H1 (cell line): ENCODE results near the gene IDH3A. TPM values are rescaled to one million over a fixed set of nuclear protein-coding genes. Genes with fewer than 3 reads are reported as not detected.

ENCODE experiments used
- CTCF ChIA-PET: fragments of 300-600 bp; sonication (Branson Sonifier 250); formaldehyde crosslinking; loops from one replicate; lab custom pipeline; 2021; ENCODE audit not compliant: partially characterized antibody; lab: Charles Lee
- POLR2A ChIA-PET: fragments of 300-600 bp; sonication (Branson Sonifier 250); formaldehyde crosslinking; loops from one replicate; lab custom pipeline; 2021; ENCODE audit warnings: inconsistent platforms; ENCODE audit not compliant: partially characterized antibody; lab: Charles Lee
- DNase-seq, 2 experiments: peaks; one replicate each; pipeline versions ENCODE4 v3.0.0 to v3.0.0-alpha.2; 2010 to 2022; ENCODE audit warnings: low spot score in 2 of 2, low read depth in 1 of 2, mixed read lengths in 1 of 2
- FAIRE-seq: peaks from 2 replicates; lab custom pipeline; 2011; peaks lifted over from hg19 to GRCh38; lab: Jason Lieb, UNC
- H2AFZ ChIP-seq: 2 replicates; pipeline ENCODE4 v1.8.1; 2012; ENCODE audit warnings: low read length, inconsistent platforms
- H2AK5ac ChIP-seq: 2 replicates; pipeline ENCODE4 v1.6.1; 2013; ENCODE audit warnings: low read depth, low read length
- H2BK120ac ChIP-seq: replicated peaks from 2 replicates; pipeline ENCODE3; 2013; ENCODE audit warnings: low read depth, low read length, inconsistent platforms
- H2BK12ac ChIP-seq: 2 replicates; pipeline ENCODE4 v1.6.1; 2013; ENCODE audit warnings: low read depth, low read length
- H2BK15ac ChIP-seq: 2 replicates; pipeline ENCODE4 v1.6.1; 2013; ENCODE audit warnings: low read length
- H2BK20ac ChIP-seq: 2 replicates; pipeline ENCODE4 v1.6.1; 2013; ENCODE audit warnings: low read length
- H2BK5ac ChIP-seq: 2 replicates; pipeline ENCODE4 v1.6.1; 2013; ENCODE audit warnings: low read depth, low read length
- H3K14ac ChIP-seq: 2 replicates; pipeline ENCODE4 v1.6.1; 2013; ENCODE audit warnings: inconsistent platforms; ENCODE audit not compliant: insufficient read length
- H3K18ac ChIP-seq: 2 replicates; pipeline ENCODE4 v1.6.1; 2013; ENCODE audit warnings: low read length; ENCODE audit errors: extremely low read depth
- H3K23ac ChIP-seq: 2 replicates; pipeline ENCODE4 v1.6.1; 2013; ENCODE audit warnings: inconsistent platforms; ENCODE audit not compliant: insufficient read length
- H3K23me2 ChIP-seq: 2 replicates; pipeline ENCODE4 v1.6.1; 2013; ENCODE audit warnings: low read depth, low read length
- H3K27ac ChIP-seq: 2 replicates; pipeline ENCODE4 v1.6.1; 2011; ENCODE audit warnings: low read depth, low read length, inconsistent platforms
- H3K27me3 ChIP-seq, 4 experiments: replicated peaks in 1 of 4; 1 replicate in 1 of 4; 2 replicates in 3 of 4; pipeline versions ENCODE4 v1.6.1 to v1.8.1; 2011 to 2013; ENCODE audit warnings: low read length in 3 of 4, mild to moderate bottlenecking in 3 of 4, inconsistent platforms in 2 of 4, mixed read lengths in 2 of 4, moderate library complexity in 1 of 4; ENCODE audit not compliant: control insufficient read depth in 3 of 4, insufficient read depth in 3 of 4; ENCODE audit errors: extremely low read depth in 1 of 4
- H3K36me3 ChIP-seq, 4 experiments: 2 replicates each; pipeline versions ENCODE4 v1.6.1 to v1.8.1; 2011 to 2013; ENCODE audit warnings: mild to moderate bottlenecking in 4 of 4, low read length in 3 of 4, moderate library complexity in 2 of 4, control low read depth in 1 of 4, inconsistent platforms in 1 of 4; ENCODE audit not compliant: insufficient read depth in 4 of 4, control insufficient read depth in 2 of 4
- H3K4ac ChIP-seq: replicated peaks from 2 replicates; pipeline ENCODE3; 2013; ENCODE audit warnings: low read length, low read depth, mixed read lengths, inconsistent platforms; ENCODE audit not compliant: insufficient read length
- H3K4me1 ChIP-seq, 4 experiments: replicated peaks in 1 of 4; 1 replicate in 1 of 4; 2 replicates in 3 of 4; pipeline versions ENCODE4 v1.6.1 to v1.8.1; 2011 to 2013; ENCODE audit warnings: low read length in 3 of 4, inconsistent platforms in 2 of 4, mixed read lengths in 1 of 4; ENCODE audit not compliant: insufficient read depth in 4 of 4, control insufficient read depth in 3 of 4
- H3K4me2 ChIP-seq, 2 experiments: 2 replicates each; pipeline versions ENCODE4 v1.6.1 to v1.8.1; 2011 to 2013; ENCODE audit warnings: low read depth in 2 of 2, low read length in 2 of 2, control low read depth in 1 of 2, inconsistent platforms in 1 of 2, mild to moderate bottlenecking in 1 of 2; ENCODE audit not compliant: insufficient read depth in 1 of 2
- H3K4me3 ChIP-seq, 4 experiments: fragments of 200-600, 300-600 bp in 1 of 4; sonication (generic), shearing (Covaris generic), sonication (Bioruptor Twin) in 1 of 4; 2 replicates each; pipeline versions ENCODE4 v1.5.1 to v1.8.1; 2011 to 2016; ENCODE audit warnings: low read length in 4 of 4, low read depth in 3 of 4, control low read depth in 2 of 4, inconsistent platforms in 2 of 4, mild to moderate bottlenecking in 2 of 4, mixed read lengths in 1 of 4, moderate library complexity in 1 of 4; ENCODE audit not compliant: insufficient read depth in 2 of 4; ENCODE audit errors: extremely low read depth in 1 of 4
- H3K56ac ChIP-seq: replicated peaks from 2 replicates; pipeline ENCODE3; 2013; ENCODE audit warnings: low read depth, mild to moderate bottlenecking, mixed read lengths, low read length, inconsistent platforms; ENCODE audit not compliant: insufficient read length
- H3K79me1 ChIP-seq: 2 replicates; pipeline ENCODE4 v1.6.1; 2013; ENCODE audit warnings: low read depth, low read length, control low read depth
- H3K79me2 ChIP-seq, 2 experiments: 2 replicates each; pipeline versions ENCODE4 v1.6.1 to v1.8.1; 2012 to 2013; ENCODE audit warnings: low read length in 2 of 2, mild to moderate bottlenecking in 2 of 2, inconsistent platforms in 1 of 2; ENCODE audit not compliant: insufficient read depth in 2 of 2, control insufficient read depth in 1 of 2
- H3K9ac ChIP-seq, 4 experiments: replicated peaks in 1 of 4; 1 replicate in 1 of 4; 2 replicates in 3 of 4; pipeline versions ENCODE4 v1.6.1 to v1.8.1; 2011 to 2013; ENCODE audit warnings: low read depth in 3 of 4, low read length in 3 of 4, control low read depth in 2 of 4, mild to moderate bottlenecking in 2 of 4, moderate library complexity in 2 of 4, inconsistent platforms in 1 of 4; ENCODE audit errors: extremely low read depth in 1 of 4
- H3K9me3 ChIP-seq, 2 experiments: 2 replicates each; pipeline versions ENCODE4 v1.6.1 to v1.8.1; 2012 to 2013; ENCODE audit warnings: mild to moderate bottlenecking in 2 of 2, moderate library complexity in 2 of 2, control low read depth in 1 of 2, inconsistent platforms in 1 of 2, low read depth in 1 of 2, low read length in 1 of 2, mixed read lengths in 1 of 2; ENCODE audit not compliant: insufficient read depth in 2 of 2
- H4K20me1 ChIP-seq, 2 experiments: replicated peaks in 1 of 2; 2 replicates each; pipeline versions ENCODE3 to v1.8.1; 2011 to 2013; ENCODE audit warnings: inconsistent platforms in 2 of 2, low read length in 2 of 2, mild to moderate bottlenecking in 1 of 2; ENCODE audit not compliant: insufficient read depth in 2 of 2, control insufficient read depth in 1 of 2
- H4K5ac ChIP-seq: 2 replicates; pipeline ENCODE4 v1.6.1; 2013; ENCODE audit warnings: low read length, low read depth, mixed read lengths, inconsistent platforms; ENCODE audit not compliant: insufficient read length
- H4K8ac ChIP-seq: 2 replicates; pipeline ENCODE4 v1.8.0; 2013; ENCODE audit warnings: mild to moderate bottlenecking, moderate library complexity, low read length, inconsistent platforms; ENCODE audit not compliant: insufficient read depth; ENCODE audit errors: extremely low read depth
- H4K91ac ChIP-seq: replicated peaks from 2 replicates; pipeline ENCODE3; 2013; ENCODE audit warnings: low read length, mixed read lengths, inconsistent platforms; ENCODE audit not compliant: insufficient read length
- CBX8 ChIP-seq: fragments of 300-800, 300-1000 bp; sonication (generic); IDR thresholded peaks from 2 replicates; pipeline ENCODE4 v1.7.1; 2016; ENCODE audit warnings: low read depth, low read length, borderline replicate concordance
- CTBP2 ChIP-seq: IDR thresholded peaks from 2 replicates; pipeline ENCODE4 v1.7.0; 2011; ENCODE audit warnings: borderline replicate concordance, mild to moderate bottlenecking, moderate library complexity, mixed read lengths, low read length; ENCODE audit not compliant: insufficient read depth, insufficient read length
- CTCF ChIP-seq, 3 experiments: IDR thresholded peaks; 1 replicate in 2 of 3; 2 replicates in 1 of 3; pipeline versions ENCODE4 v1.5.1 to v1.6.1; 2011; ENCODE audit warnings: low read length in 3 of 3, mild to moderate bottlenecking in 3 of 3, inconsistent platforms in 2 of 3, low read depth in 1 of 3, moderate library complexity in 1 of 3; ENCODE audit not compliant: insufficient read depth in 1 of 3; ENCODE audit errors: control extremely low read depth in 1 of 3
- EZH2 ChIP-seq: fragments of 200-600 bp; sonication (generic); IDR thresholded peaks from 2 replicates; pipeline ENCODE4 v1.7.1; 2012; ENCODE audit warnings: low read depth, mild to moderate bottlenecking, moderate library complexity, low read length, inconsistent platforms; ENCODE audit not compliant: severe bottlenecking
- HDAC2 ChIP-seq, 2 experiments: fragments of 300-600 bp in 1 of 2; sonication (generic) in 1 of 2; IDR thresholded peaks; 2 replicates each; pipeline ENCODE4 v1.6.1; 2011 to 2012; ENCODE audit warnings: low read depth in 2 of 2, low read length in 2 of 2, mild to moderate bottlenecking in 2 of 2, moderate library complexity in 2 of 2, borderline replicate concordance in 1 of 2, inconsistent platforms in 1 of 2
- JUN ChIP-seq: IDR thresholded peaks from 2 replicates; pipeline ENCODE4 v1.6.1; 2011; ENCODE audit warnings: low read depth, mild to moderate bottlenecking, improper control_type of control experiment, low read length
- KDM1A ChIP-seq: fragments of 200-600, 300-600 bp; sonication (generic); IDR thresholded peaks from 2 replicates; pipeline ENCODE4 v1.7.1; 2016; ENCODE audit warnings: mild to moderate bottlenecking, low read length, borderline replicate concordance
- POLR2A ChIP-seq, 2 experiments: IDR thresholded peaks; 1 replicate in 1 of 2; 2 replicates in 1 of 2; pipeline ENCODE4 v1.6.1; 2011; ENCODE audit warnings: low read depth in 2 of 2, low read length in 2 of 2, mild to moderate bottlenecking in 2 of 2; ENCODE audit errors: control extremely low read depth in 1 of 2
- POU5F1 ChIP-seq: IDR thresholded peaks from 2 replicates; pipeline ENCODE4 v1.6.1; 2011; ENCODE audit warnings: low read depth, mild to moderate bottlenecking, low read length, moderate library complexity
- RNF2 ChIP-seq: fragments of 200-900, 300-1000 bp; sonication (generic); IDR thresholded peaks from 2 replicates; pipeline ENCODE4 v1.7.1; 2016; ENCODE audit warnings: borderline replicate concordance, low read depth, mild to moderate bottlenecking, antibody characterized with exemption, low read length; ENCODE audit not compliant: poor library complexity, severe bottlenecking; ENCODE audit errors: missing control alignments
- WGBS, 2 experiments: shearing (Covaris generic) in 1 of 2; methylation state at CpG; one replicate each; pipeline versions ENCODE4 v1.1.6 to v1.1.7; 2013 to 2015; ENCODE audit warnings: low lambda C conversion rate in 2 of 2, mixed read lengths in 2 of 2, inconsistent platforms in 1 of 2, low coverage in 1 of 2, missing lambda C conversion rate in 1 of 2; ENCODE audit not compliant: insufficient replicate concordance in 2 of 2, insufficient coverage in 1 of 2, insufficient read length in 1 of 2; ENCODE audit errors: extremely low coverage in 1 of 2, missing lambda C conversion rate in 1 of 2; 5-methylcytosine and 5-hydroxymethylcytosine counted together
- polyA plus RNA-seq, 7 experiments: library from polyadenylated mRNA; depleted of rRNA in 3 of 7; stranded (reverse) in 5 of 7; unstranded in 2 of 7; fragments of >200 nt in 5 of 7; fragments of 200-250 nt in 2 of 7; gene quantifications; 1 replicate in 5 of 7; 2 replicates in 1 of 7; 4 replicates in 1 of 7; pipeline versions ENCODE4 v1.2.1 to v1.2.3, GENCODE V29; 2011 to 2013; ENCODE audit warnings: missing spikeins in 2 of 7, mixed read lengths in 2 of 7
- total RNA-seq: library from RNA; stranded (reverse); fragmentation: NEBNext Ultra II Directional; extraction: Animal tissue kit (Norgen Biotek cat#: 25700); gene quantifications from 2 replicates; pipeline ENCODE4 v1.2.1, GENCODE V29; 2021

The IDH3A gene
- total and polyA plus RNA-seq, 2 of the 8 experiments (the other 6 are each of a cell fraction or from before 2014, with no cell fraction given), result 23.4 to 36.8 TPM

GRCh38 chr15:78182336-78182700 lies 33.2 kb downstream of the IDH3A start:
- H3K27ac ChIP-seq, result no peak overlapping the region
- 95% methylated on average over 4 of the region's 5 CpGs; no CpG with 5 or more reads in 1 of the 2 experiments for WGBS, 2 experiments
- no peak overlapping the region for H2BK15ac ChIP-seq
- no peaks in the 10 kb centered on the region for H3K79me1 ChIP-seq
- H3K9ac ChIP-seq, result no peak overlapping the region
- no peak overlapping the region for H3K4me3 ChIP-seq
- POLR2A ChIA-PET, result interaction anchor here (0.8 kb wide), 1 partner anchor 13 kb away, joined by 3 read pairs; no protein-coding TSS in a partner anchor
- no peaks in the 10 kb centered on the region for H3K9me3 ChIP-seq
- H3K27me3 ChIP-seq, result no peaks in the 10 kb centered on the region
- CTCF ChIA-PET, result interaction anchor here (0.6 to 19.5 kb wide), 9 partner anchors 10 to 523 kb away, joined by 3 to 285 read pairs (median 5); partner anchors contain the start of gene ACSBG1
- no peak overlapping the region for H3K18ac ChIP-seq
- no peak overlapping the region for H3K4ac ChIP-seq
- H3K36me3 ChIP-seq, result no peaks in the 10 kb centered on the region
- DNase-seq, result peak in 1 of 2 experiments; percentile 37
- H3K56ac ChIP-seq, result no peak overlapping the region
- H2AFZ ChIP-seq, result no peak overlapping the region
- no peak overlapping the region for H2BK120ac ChIP-seq
- no peak for FAIRE-seq
- H4K5ac ChIP-seq, result no peak overlapping the region
- no peaks in the 10 kb centered on the region for H3K4me1 ChIP-seq
- no peak overlapping the region for H3K23ac ChIP-seq
- no peak overlapping the region for H3K4me2 ChIP-seq
- H4K20me1 ChIP-seq, result peaks cover 0 to 2% of the 10 kb centered on the region in 2 experiments
- H2BK5ac ChIP-seq, result no peak overlapping the region
- no peaks in the 10 kb centered on the region; the same call in 1 of the 2 replicates for H3K23me2 ChIP-seq
- H2BK12ac ChIP-seq, result no peak overlapping the region
- no peak overlapping the region for H4K8ac ChIP-seq
- no peak overlapping the region for H2BK20ac ChIP-seq
- H3K14ac ChIP-seq, result no peak overlapping the region
- H2AK5ac ChIP-seq, result no peak overlapping the region
- no peak overlapping the region for H4K91ac ChIP-seq
- no peaks in the 10 kb centered on the region for H3K79me2 ChIP-seq
- TF ChIP-seq CTBP2, result no peak
- no peak for TF ChIP-seq CBX8
- TF ChIP-seq KDM1A, result no peak
- no peak for TF ChIP-seq POLR2A (IDR thresholded peaks at IDR 0.05; ENCODE audit: control extremely low read depth in 1 of 2, low read depth in 2 of 2, low read length in 2 of 2)
- TF ChIP-seq RNF2, result no peak
- no peak for TF ChIP-seq HDAC2 (IDR thresholded peaks at IDR 0.05; ENCODE audit: borderline replicate concordance in 1 of 2, low read depth in 2 of 2, low read length in 2 of 2)
- TF ChIP-seq CTCF (IDR thresholded peaks at IDR 0.05; ENCODE audit: control extremely low read depth in 1 of 3, insufficient read depth in 1 of 3, low read depth in 1 of 3, low read length in 3 of 3), result no peak
- no peak for TF ChIP-seq JUN
- TF ChIP-seq EZH2, result no peak
- TF ChIP-seq POU5F1, result no peak
